Mesenchymal stem cell (in vitro differentiated cells and primary cell): ENCODE data around the gene MEF2C.
"Not testable (repeated sequence)": the region's sequence is repeated elsewhere in the genome, so short reads cannot be mapped to it uniquely, and the experiment has no call there.

Experiments used
- DNase-seq: peaks from one replicate; pipeline ENCODE4 v3.0.0-alpha.2; 2013
- H2AFZ ChIP-seq: one replicate; pipeline ENCODE4 v1.6.1; 2013; ENCODE audit warnings: low read depth, mild to moderate bottlenecking, control low read depth, inconsistent platforms, low read length, moderate library complexity
- H2AK5ac ChIP-seq: 2 replicates; pipeline ENCODE4 v1.6.1; 2013; ENCODE audit warnings: low read length, moderate library complexity, mild to moderate bottlenecking, inconsistent platforms; ENCODE audit not compliant: severe bottlenecking
- H2BK120ac ChIP-seq: one replicate; pipeline ENCODE4 v1.6.1; 2013; ENCODE audit warnings: low read depth, mild to moderate bottlenecking, inconsistent platforms, low read length, moderate library complexity
- H2BK12ac ChIP-seq, 2 experiments: one replicate each; pipeline ENCODE4 v1.6.1; 2013; ENCODE audit warnings: inconsistent platforms in 2 of 2, low read length in 2 of 2, mild to moderate bottlenecking in 2 of 2, moderate library complexity in 2 of 2, control low read depth in 1 of 2
- H2BK15ac ChIP-seq: one replicate; pipeline ENCODE4 v1.6.1; 2013; ENCODE audit warnings: mild to moderate bottlenecking, low read depth, inconsistent platforms; ENCODE audit not compliant: poor library complexity, severe bottlenecking
- H2BK5ac ChIP-seq: 2 replicates; pipeline ENCODE4 v1.6.1; 2013; ENCODE audit warnings: low read depth, mild to moderate bottlenecking, low read length, control low read depth, inconsistent platforms; ENCODE audit not compliant: poor library complexity, severe bottlenecking
- H3K14ac ChIP-seq, 2 experiments: one replicate each; pipeline ENCODE4 v1.6.1; 2013; ENCODE audit warnings: inconsistent platforms in 2 of 2, low read length in 2 of 2, control low read depth in 1 of 2, mild to moderate bottlenecking in 1 of 2, moderate library complexity in 1 of 2
- H3K18ac ChIP-seq, 2 experiments: one replicate each; pipeline ENCODE4 v1.6.1; 2013; ENCODE audit warnings: inconsistent platforms in 2 of 2, low read length in 2 of 2, control low read depth in 1 of 2, low read depth in 1 of 2, mild to moderate bottlenecking in 1 of 2
- H3K23ac ChIP-seq, 2 experiments: one replicate each; pipeline ENCODE4 v1.6.1; 2013; ENCODE audit warnings: inconsistent platforms in 2 of 2, low read length in 2 of 2, mild to moderate bottlenecking in 2 of 2, moderate library complexity in 2 of 2, control low read depth in 1 of 2
- H3K27ac ChIP-seq: 2 replicates; pipeline ENCODE4 v1.5.1; 2013; ENCODE audit warnings: mild to moderate bottlenecking, moderate library complexity, low read length, control low read depth, inconsistent platforms; ENCODE audit not compliant: poor library complexity, severe bottlenecking
- H3K27me3 ChIP-seq, 2 experiments: 2 replicates each; pipeline versions ENCODE4 v1.6.1 to v1.7.0; 2013; ENCODE audit warnings: low read length in 2 of 2, mild to moderate bottlenecking in 2 of 2, moderate library complexity in 2 of 2, control low read depth in 1 of 2, inconsistent platforms in 1 of 2; ENCODE audit not compliant: control insufficient read depth in 1 of 2, insufficient read depth in 1 of 2
- H3K36me3 ChIP-seq, 2 experiments: 2 replicates each; pipeline versions ENCODE4 v1.6.1 to v1.7.0; 2013; ENCODE audit warnings: low read length in 2 of 2, control low read depth in 1 of 2, inconsistent platforms in 1 of 2, low read depth in 1 of 2, mild to moderate bottlenecking in 1 of 2; ENCODE audit not compliant: insufficient read depth in 2 of 2, control insufficient read depth in 1 of 2
- H3K4ac ChIP-seq, 2 experiments: one replicate each; pipeline ENCODE4 v1.6.1; 2013; ENCODE audit warnings: inconsistent platforms in 2 of 2, low read length in 2 of 2, mild to moderate bottlenecking in 2 of 2, moderate library complexity in 2 of 2, control low read depth in 1 of 2, low read depth in 1 of 2
- H3K4me1 ChIP-seq: 2 replicates; pipeline ENCODE4 v1.6.1; 2013; ENCODE audit warnings: low read depth, low read length, control low read depth; ENCODE audit not compliant: control insufficient read depth, insufficient read depth
- H3K4me2 ChIP-seq: 2 replicates; pipeline ENCODE4 v1.6.1; 2013; ENCODE audit warnings: low read length, mild to moderate bottlenecking, inconsistent platforms; ENCODE audit not compliant: poor library complexity, severe bottlenecking
- H3K4me3 ChIP-seq, 2 experiments: 2 replicates each; pipeline versions ENCODE4 v1.5.1 to v1.7.0; 2013; ENCODE audit warnings: low read length in 2 of 2, mild to moderate bottlenecking in 2 of 2, control low read depth in 1 of 2, low read depth in 1 of 2; ENCODE audit not compliant: insufficient read depth in 1 of 2
- H3K79me1 ChIP-seq: replicated peaks from 2 replicates; pipeline ENCODE4 v1.6.1; 2013; ENCODE audit warnings: mild to moderate bottlenecking, control low read depth, low read length, inconsistent platforms; ENCODE audit not compliant: poor library complexity, severe bottlenecking
- H3K9ac ChIP-seq: 2 replicates; pipeline ENCODE4 v1.7.0; 2013; ENCODE audit warnings: mild to moderate bottlenecking, low read length, moderate library complexity
- H3K9me3 ChIP-seq: 2 replicates; pipeline ENCODE4 v1.7.0; 2013; ENCODE audit warnings: mild to moderate bottlenecking, low read length; ENCODE audit not compliant: control insufficient read depth
- H4K8ac ChIP-seq: one replicate; pipeline ENCODE4 v1.6.1; 2013; ENCODE audit warnings: inconsistent platforms, mild to moderate bottlenecking, low read length, moderate library complexity
- H4K91ac ChIP-seq: one replicate; pipeline ENCODE4 v1.6.1; 2013; ENCODE audit warnings: mild to moderate bottlenecking, low read length, inconsistent platforms
- WGBS: methylation state at CpG from one replicate; pipeline ENCODE4 v1.1.7; 2013; ENCODE audit warnings: mixed read lengths; 5-methylcytosine and 5-hydroxymethylcytosine counted together

The MEF2C gene

GRCh38 chr5:88901077-88901476 is 18.1 kb upstream of the MEF2C start:
- not testable (repeated sequence) for H3K9me3 ChIP-seq, H2AFZ ChIP-seq, H3K4me2 ChIP-seq, H2AK5ac ChIP-seq, H2BK12ac ChIP-seq, H3K36me3 ChIP-seq, H2BK15ac ChIP-seq, H3K18ac ChIP-seq, H2BK120ac ChIP-seq, H3K27me3 ChIP-seq, H3K4ac ChIP-seq, H3K27ac ChIP-seq, H2BK5ac ChIP-seq, H4K8ac ChIP-seq, H3K9ac ChIP-seq, H4K91ac ChIP-seq, H3K4me3 ChIP-seq, H3K23ac ChIP-seq, H3K79me1 ChIP-seq, DNase-seq, H3K14ac ChIP-seq, H3K4me1 ChIP-seq

GRCh38 chr5:88899096-88899737 is 16.2 kb upstream of the MEF2C start:
- H2BK120ac ChIP-seq: no peak overlapping the region
- no peaks in the 10 kb centered on the region for H3K27me3 ChIP-seq
- no peaks in the 10 kb centered on the region for H3K4me1 ChIP-seq
- no peak overlapping the region for H2BK12ac ChIP-seq
- WGBS: 77% methylated on average over 1 of the region's 2 CpGs
- H2AFZ ChIP-seq: no peak overlapping the region
- H3K4me3 ChIP-seq: no peak overlapping the region
- H2BK15ac ChIP-seq: no peak overlapping the region
- no peaks in the 10 kb centered on the region for H3K36me3 ChIP-seq
- H3K18ac ChIP-seq: no peak overlapping the region
- H3K4ac ChIP-seq: no peak overlapping the region
- no peak overlapping the region for H3K4me2 ChIP-seq
- H4K91ac ChIP-seq: no peak overlapping the region
- no peak overlapping the region for H2AK5ac ChIP-seq
- H3K9ac ChIP-seq: no peak overlapping the region
- no peaks in the 10 kb centered on the region for H3K9me3 ChIP-seq
- no peak overlapping the region for H4K8ac ChIP-seq
- DNase-seq: no peak
- H3K23ac ChIP-seq: no peak overlapping the region
- no peaks in the 10 kb centered on the region for H3K79me1 ChIP-seq
- H2BK5ac ChIP-seq: no peak overlapping the region
- no peak overlapping the region for H3K14ac ChIP-seq
- no peak overlapping the region for H3K27ac ChIP-seq

GRCh38 chr5:88897748-88898147 is 14.8 kb upstream of the MEF2C start:
- H3K14ac ChIP-seq: no peak overlapping the region
- H3K27ac ChIP-seq: no peak overlapping the region
- H3K4me2 ChIP-seq: no peak overlapping the region
- H3K4me3 ChIP-seq: no peak overlapping the region
- no peak overlapping the region for H2AFZ ChIP-seq
- H3K23ac ChIP-seq: no peak overlapping the region
- no peak overlapping the region for H2BK12ac ChIP-seq
- H2BK15ac ChIP-seq: no peak overlapping the region
- H2AK5ac ChIP-seq: no peak overlapping the region
- no peak for DNase-seq
- no peaks in the 10 kb centered on the region for H3K79me1 ChIP-seq
- H3K4ac ChIP-seq: no peak overlapping the region
- no peak overlapping the region for H3K9ac ChIP-seq
- no peak overlapping the region for H4K8ac ChIP-seq
- no peak overlapping the region for H2BK5ac ChIP-seq
- H4K91ac ChIP-seq: no peak overlapping the region
- H3K27me3 ChIP-seq: no peaks in the 10 kb centered on the region
- H3K9me3 ChIP-seq: no peaks in the 10 kb centered on the region
- no peaks in the 10 kb centered on the region for H3K36me3 ChIP-seq
- H2BK120ac ChIP-seq: no peak overlapping the region
- H3K4me1 ChIP-seq: no peaks in the 10 kb centered on the region
- H3K18ac ChIP-seq: no peak overlapping the region
- WGBS: no CpG with 5 or more reads among the region's 1 CpG

GRCh38 chr5:88895681-88896501 is 12.9 kb upstream of the MEF2C start:
- 80% methylated on average over 8 of the region's 10 CpGs for WGBS

More at GRCh38 chr5:88895681-88896501, 12.9 kb upstream of the MEF2C start:
- no peak for DNase-seq
- H3K9me3 ChIP-seq: no peaks in the 10 kb centered on the region
- H2BK15ac ChIP-seq: no peak overlapping the region
- H2BK120ac ChIP-seq: no peak overlapping the region
- no peak overlapping the region for H3K27ac ChIP-seq
- H3K79me1 ChIP-seq: no peaks in the 10 kb centered on the region
- no peak overlapping the region for H2AFZ ChIP-seq
- H3K27me3 ChIP-seq: no peaks in the 10 kb centered on the region
- H3K9ac ChIP-seq: no peak overlapping the region
- no peaks in the 10 kb centered on the region for H3K36me3 ChIP-seq
- H2BK12ac ChIP-seq: no peak overlapping the region
- no peak overlapping the region for H2BK5ac ChIP-seq
- no peaks in the 10 kb centered on the region for H3K4me1 ChIP-seq
- no peak overlapping the region for H2AK5ac ChIP-seq
- no peak overlapping the region for H3K4ac ChIP-seq
- H3K4me3 ChIP-seq: no peak overlapping the region
- H4K91ac ChIP-seq: no peak overlapping the region
- H3K4me2 ChIP-seq: no peak overlapping the region
- no peak overlapping the region for H4K8ac ChIP-seq
- H3K23ac ChIP-seq: no peak overlapping the region
- no peak overlapping the region for H3K18ac ChIP-seq
- H3K14ac ChIP-seq: no peak overlapping the region
